ENCODE measurements around the gene KLHDC10. TPM values are rescaled to one million over a fixed set of nuclear protein-coding genes. Genes with fewer than 3 reads are reported as not detected.
"Not testable (repeated sequence)": the region's sequence is repeated elsewhere in the genome, so short reads cannot be mapped to it uniquely, and the experiment has no call there.

The KLHDC10 gene
- total RNA-seq, 2 experiments from 2014 or later, result 14.2 to 14.6 TPM

GRCh38 chr7:130143334-130143732, 73.0 kb downstream of the KLHDC10 start:
- ATAC-seq, result no peak
- CTCF ChIA-PET, result interaction anchor here (0.7 kb wide), 1 partner anchor 40 kb away, joined by 3 read pairs; no protein-coding TSS in a partner anchor
- H3K9me3 Mint-ChIP-seq (ENCODE audit: low read depth), result no peaks in the 10 kb centered on the region
- peaks cover 10% of the 10 kb centered on the region for H3K36me3 Mint-ChIP-seq
- no peak overlapping the region for H3K4me3 Mint-ChIP-seq
- peaks cover 4% of the 10 kb centered on the region for H3K27me3 Mint-ChIP-seq
- H3K27ac Mint-ChIP-seq, result no peak overlapping the region
- H3K4me1 Mint-ChIP-seq, result no peaks in the 10 kb centered on the region
- DNase-seq, result no peak

GRCh38 chr7:130143986-130144311, 73.6 kb downstream of the KLHDC10 start:
- no peak for ATAC-seq
- Mint-ChIP-seq H3K9me3 (ENCODE audit: low read depth) (no peaks in the 10 kb centered on the region), H3K4me3 (no peak overlapping the region), H3K27me3 (peaks cover 7% of the 10 kb centered on the region), H3K4me1 (no peaks in the 10 kb centered on the region), H3K27ac (no peak overlapping the region), H3K36me3 (peaks cover 7% of the 10 kb centered on the region)
- no peak for DNase-seq
- CTCF ChIA-PET, result interaction anchor here (0.7 kb wide), 1 partner anchor 40 kb away, joined by 3 read pairs; no protein-coding TSS in a partner anchor

GRCh38 chr7:130144312-130145171, 74.2 kb downstream of the KLHDC10 start:
- H3K9me3 Mint-ChIP-seq (ENCODE audit: low read depth), result no peaks in the 10 kb centered on the region
- no peaks in the 10 kb centered on the region for H3K4me1 Mint-ChIP-seq
- H3K36me3 Mint-ChIP-seq, result peaks cover 2% of the 10 kb centered on the region
- no peak for DNase-seq
- no peak overlapping the region for H3K27ac Mint-ChIP-seq
- no peak for ATAC-seq
- CTCF ChIA-PET, result no interaction called here
- peaks cover 7% of the 10 kb centered on the region for H3K27me3 Mint-ChIP-seq
- no peak overlapping the region for H3K4me3 Mint-ChIP-seq

- DNase-seq, result no peak
These were observed 75.2 kb downstream of the KLHDC10 start for GRCh38 chr7:130145424-130146100.

GRCh38 chr7:130146142-130146541, 75.8 kb downstream of the KLHDC10 start:
- H3K36me3 Mint-ChIP-seq; H3K4me1 Mint-ChIP-seq; H3K27me3 Mint-ChIP-seq; ATAC-seq; H3K4me3 Mint-ChIP-seq; CTCF ChIA-PET; H3K9me3 Mint-ChIP-seq (ENCODE audit: low read depth); DNase-seq; H3K27ac Mint-ChIP-seq: not testable (repeated sequence)

More at GRCh38 chr7:130145424-130146100, 75.2 kb downstream of the KLHDC10 start:
- Mint-ChIP-seq H3K27ac (no peak overlapping the region), H3K4me1 (no peaks in the 10 kb centered on the region), H3K4me3 (no peak overlapping the region), H3K36me3 (peaks cover 1% of the 10 kb centered on the region), H3K9me3 (ENCODE audit: low read depth) (no peaks in the 10 kb centered on the region), H3K27me3 (peaks cover 7% of the 10 kb centered on the region)
- CTCF ChIA-PET, result no interaction called here
- no peak for ATAC-seq

- Mint-ChIP-seq H3K4me1 (no peaks in the 10 kb centered on the region), H3K27ac (no peak overlapping the region), H3K4me3 (no peak overlapping the region), H3K9me3 (ENCODE audit: low read depth) (no peaks in the 10 kb centered on the region), H3K27me3 (peaks cover 7% of the 10 kb centered on the region), H3K36me3 (peaks cover 2% of the 10 kb centered on the region)
- no peak for DNase-seq
- no peak for ATAC-seq
- CTCF ChIA-PET, result no interaction called here
These were observed 76.5 kb downstream of the KLHDC10 start for GRCh38 chr7:130146693-130147405.

GRCh38 chr7:130147710-130148325, 77.5 kb downstream of the KLHDC10 start:
- DNase-seq, result no peak
- CTCF ChIA-PET, result no interaction called here
- Mint-ChIP-seq H3K4me3 (no peak overlapping the region), H3K27ac (no peak overlapping the region), H3K27me3 (peaks cover 7% of the 10 kb centered on the region), H3K36me3 (peaks cover 2% of the 10 kb centered on the region), H3K4me1 (no peaks in the 10 kb centered on the region), H3K9me3 (ENCODE audit: low read depth) (no peaks in the 10 kb centered on the region)
- no peak for ATAC-seq

- Mint-ChIP-seq H3K4me1 (no peaks in the 10 kb centered on the region), H3K9me3 (ENCODE audit: low read depth) (no peaks in the 10 kb centered on the region), H3K36me3 (peaks cover 2% of the 10 kb centered on the region), H3K27me3 (peaks cover 7% of the 10 kb centered on the region), H3K27ac (no peak overlapping the region), H3K4me3 (no peak overlapping the region)
- CTCF ChIA-PET, result no interaction called here
- ATAC-seq (no peak), DNase-seq (no peak)
These were observed 78.2 kb downstream of the KLHDC10 start for GRCh38 chr7:130148561-130148960.

- H3K4me1 Mint-ChIP-seq, result no peaks in the 10 kb centered on the region
- H3K27ac Mint-ChIP-seq, result no peak overlapping the region
- peaks cover 7% of the 10 kb centered on the region for H3K27me3 Mint-ChIP-seq
- CTCF ChIA-PET, result no interaction called here
- no peak overlapping the region for H3K4me3 Mint-ChIP-seq
- no peaks in the 10 kb centered on the region for H3K9me3 Mint-ChIP-seq (ENCODE audit: low read depth)
- ATAC-seq (no peak), DNase-seq (no peak)
- peaks cover 2% of the 10 kb centered on the region for H3K36me3 Mint-ChIP-seq
These were observed 79.2 kb downstream of the KLHDC10 start for GRCh38 chr7:130149281-130150139.

GRCh38 chr7:130150587-130150986, 80.3 kb downstream of the KLHDC10 start:
- Mint-ChIP-seq H3K27me3 (peaks cover 7% of the 10 kb centered on the region), H3K9me3 (ENCODE audit: low read depth) (no peaks in the 10 kb centered on the region), H3K36me3 (peaks cover 2% of the 10 kb centered on the region), H3K27ac (peak overlapping the region; percentile 62), H3K4me1 (no peaks in the 10 kb centered on the region), H3K4me3 (no peak overlapping the region)
- CTCF ChIA-PET, result no interaction called here
- no peak for DNase-seq
- ATAC-seq, result no peak

- CTCF ChIA-PET, result no interaction called here
- H3K4me3 Mint-ChIP-seq, result no peak overlapping the region
- H3K27ac Mint-ChIP-seq, result no peak overlapping the region
- no peaks in the 10 kb centered on the region for H3K4me1 Mint-ChIP-seq
- no peak for DNase-seq
- H3K27me3 Mint-ChIP-seq, result peaks cover 7% of the 10 kb centered on the region
- peak; percentile 43 for ATAC-seq
- H3K36me3 Mint-ChIP-seq, result peaks cover 2% of the 10 kb centered on the region
- H3K9me3 Mint-ChIP-seq (ENCODE audit: low read depth), result no peaks in the 10 kb centered on the region
These were observed 81.5 kb downstream of the KLHDC10 start for GRCh38 chr7:130151591-130152492.
